ENCODE measurements around the gene ZNF205. TPM values are rescaled to one million over a fixed set of nuclear protein-coding genes. Genes with fewer than 3 reads are reported as not detected.

ZNF205 gene
- total and polyA plus RNA-seq, 2 of the 4 experiments (the other 2 are of a cell fraction) = 8.2 to 12.7 TPM

GRCh38 chr16:3138342-3138741, 26.0 kb downstream of the ZNF205 start:
- WGBS, 2 experiments (ENCODE audit: extremely low coverage in 2 of 2, insufficient read length in 1 of 2) = 96% methylated on average over 10 of the region's 21 CpGs; no CpG with 5 or more reads in 1 of the 2 experiments
- H4K8ac ChIP-seq (ENCODE audit: low read depth in 2 of 2, low read length in 2 of 2) = no peak overlapping the region
- H3K27me3 ChIP-seq (ENCODE audit: control insufficient read depth, insufficient read depth, low read length) = no peaks in the 10 kb centered on the region
- no peak overlapping the region for H3K4ac ChIP-seq (ENCODE audit: low read depth, low read length)
- H2BK5ac ChIP-seq (ENCODE audit: low read depth, low read length, poor library complexity, severe bottlenecking) = no peak overlapping the region
- ChIA-PET CTCF (no interaction called here), POLR2A (ENCODE audit: unreplicated experiment) (no interaction called here)
- DNase-seq = no peak
- no peak overlapping the region for H2AK5ac ChIP-seq (ENCODE audit: low read depth, low read length)
- no peak overlapping the region for H2BK20ac ChIP-seq (ENCODE audit: low read depth, low read length)
- dilution Hi-C loops (cut with HindIII; ENCODE audit: low sequenced_read_pairs, unreplicated experiment) = no loop called here
- no peak overlapping the region for H3K9ac ChIP-seq (ENCODE audit: low read depth, low read length)
- no TSS peak for BruUV-seq (replicated peaks)
- H3K9me1 ChIP-seq (ENCODE audit: insufficient read depth, low read length) = 0 out of 2 replicates have a peak, but pooled peaks cover 3% of the 10 kb centered on the region
- H3K79me1 ChIP-seq (ENCODE audit: low read depth in 1 of 2, low read length in 2 of 2) = peaks cover 23 to 25% of the 10 kb centered on the region in 2 experiments
- intact Hi-C loops (cut with micrococcal nuclease) = no loop called here
- in situ Hi-C loops (cut with MboI; ENCODE audit: low sequenced_read_pairs) = no loop called here
- peaks cover 5% of the 10 kb centered on the region for H3K4me1 ChIP-seq (ENCODE audit: control insufficient read depth, insufficient read depth, low read length)
- H4K91ac ChIP-seq (ENCODE audit: insufficient read depth, low read depth, low read length) = no peak overlapping the region
- H3K14ac ChIP-seq (replicated peaks; ENCODE audit: low read depth, low read length) = no peak overlapping the region
- peaks cover 19% of the 10 kb centered on the region for H3K36me3 ChIP-seq (ENCODE audit: control insufficient read depth, insufficient read depth, low read length)
- H3K27ac ChIP-seq (ENCODE audit: insufficient read depth, low read length) = no peak overlapping the region
- H3K9me3 ChIP-seq (ENCODE audit: control insufficient read depth, insufficient read depth, low read length) = no peaks in the 10 kb centered on the region
- H3K4me3 ChIP-seq (ENCODE audit: insufficient read depth, low read depth, low read length) = no peak overlapping the region
- H2BK15ac ChIP-seq (ENCODE audit: low read depth, low read length) = no peak overlapping the region
- no peak overlapping the region for H2AFZ ChIP-seq (replicated peaks; ENCODE audit: low read length, poor library complexity)
- no peak overlapping the region for H2AK9ac ChIP-seq (replicated peaks; ENCODE audit: low read depth, low read length, poor library complexity)
- TF ChIP-seq ELK1 (IDR thresholded peaks at IDR 0.05; ENCODE audit: borderline replicate concordance, low read depth, low read length) (no peak), POLR2A (IDR thresholded peaks at IDR 0.05; ENCODE audit: low read depth, low read length) (no peak), RCOR1 (IDR thresholded peaks at IDR 0.05; ENCODE audit: insufficient replicate concordance, low read length) (no peak), FOS (IDR thresholded peaks at IDR 0.05; ENCODE audit: low read depth, low read length) (no peak), RFX5 (IDR thresholded peaks at IDR 0.05; ENCODE audit: low read depth, low read length) (no peak), CEBPB (IDR thresholded peaks at IDR 0.05; ENCODE audit: low read depth, low read length) (no peak), NFE2L2 (IDR thresholded peaks at IDR 0.05; ENCODE audit: low read depth, low read length) (no peak), SMC3 (IDR thresholded peaks at IDR 0.05; ENCODE audit: low read depth, low read length) (no peak), MXI1 (IDR thresholded peaks at IDR 0.05; ENCODE audit: borderline replicate concordance, low read depth, low read length) (no peak), MAZ (IDR thresholded peaks at IDR 0.05; ENCODE audit: borderline replicate concordance, low read depth, low read length) (no peak), MAFK (IDR thresholded peaks at IDR 0.05; ENCODE audit: low read depth, low read length) (no peak), BHLHE40 (IDR thresholded peaks at IDR 0.05; ENCODE audit: low read depth, low read length) (no peak)
- TF ChIP-seq, protein P1, sequence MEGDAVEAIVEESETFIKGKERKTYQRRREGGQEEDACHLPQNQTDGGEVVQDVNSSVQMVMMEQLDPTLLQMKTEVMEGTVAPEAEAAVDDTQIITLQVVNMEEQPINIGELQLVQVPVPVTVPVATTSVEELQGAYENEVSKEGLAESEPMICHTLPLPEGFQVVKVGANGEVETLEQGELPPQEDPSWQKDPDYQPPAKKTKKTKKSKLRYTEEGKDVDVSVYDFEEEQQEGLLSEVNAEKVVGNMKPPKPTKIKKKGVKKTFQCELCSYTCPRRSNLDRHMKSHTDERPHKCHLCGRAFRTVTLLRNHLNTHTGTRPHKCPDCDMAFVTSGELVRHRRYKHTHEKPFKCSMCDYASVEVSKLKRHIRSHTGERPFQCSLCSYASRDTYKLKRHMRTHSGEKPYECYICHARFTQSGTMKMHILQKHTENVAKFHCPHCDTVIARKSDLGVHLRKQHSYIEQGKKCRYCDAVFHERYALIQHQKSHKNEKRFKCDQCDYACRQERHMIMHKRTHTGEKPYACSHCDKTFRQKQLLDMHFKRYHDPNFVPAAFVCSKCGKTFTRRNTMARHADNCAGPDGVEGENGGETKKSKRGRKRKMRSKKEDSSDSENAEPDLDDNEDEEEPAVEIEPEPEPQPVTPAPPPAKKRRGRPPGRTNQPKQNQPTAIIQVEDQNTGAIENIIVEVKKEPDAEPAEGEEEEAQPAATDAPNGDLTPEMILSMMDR (conservative IDR thresholded peaks at IDR 0.05; ENCODE audit: low read depth, low read length) = no peak
- TF ChIP-seq, protein P2, sequence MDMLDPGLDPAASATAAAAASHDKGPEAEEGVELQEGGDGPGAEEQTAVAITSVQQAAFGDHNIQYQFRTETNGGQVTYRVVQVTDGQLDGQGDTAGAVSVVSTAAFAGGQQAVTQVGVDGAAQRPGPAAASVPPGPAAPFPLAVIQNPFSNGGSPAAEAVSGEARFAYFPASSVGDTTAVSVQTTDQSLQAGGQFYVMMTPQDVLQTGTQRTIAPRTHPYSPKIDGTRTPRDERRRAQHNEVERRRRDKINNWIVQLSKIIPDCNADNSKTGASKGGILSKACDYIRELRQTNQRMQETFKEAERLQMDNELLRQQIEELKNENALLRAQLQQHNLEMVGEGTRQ (IDR thresholded peaks at IDR 0.05; ENCODE audit: low read depth, low read length) = no peak
- H3K4me2 ChIP-seq (ENCODE audit: low read depth, low read length) = no peak overlapping the region
- H2BK120ac ChIP-seq (ENCODE audit: low read depth, low read length) = no peak overlapping the region
- no peaks in the 10 kb centered on the region; the same call in 1 of the 2 replicates for H4K20me1 ChIP-seq (ENCODE audit: insufficient read depth, low read length)
- no peak overlapping the region for H3K23ac ChIP-seq (ENCODE audit: low read depth, low read length)
- no peak overlapping the region for H3K18ac ChIP-seq (ENCODE audit: low read depth, low read length)
- no peak for ATAC-seq (ENCODE audit: low read depth)
- H3K56ac ChIP-seq (ENCODE audit: extremely low read depth, insufficient read depth, low read length) = no peak overlapping the region
- H4K5ac ChIP-seq (ENCODE audit: low read depth, low read length) = no peak overlapping the region
